GM21423 (cell line): Measurements from ENCODE around the gene NLK.

ENCODE experiments used
- ATAC-seq: cut with Tn5 transposase; IDR thresholded peaks from one replicate; pipeline ENCODE4 v1.9.1; 2021; ENCODE audit warnings: mild to moderate bottlenecking, moderate library complexity; ENCODE audit not compliant: unreplicated experiment

NLK gene

GRCh38 chr17:28110184-28110583 is 67.7 kb downstream of the NLK start:
- no peak for ATAC-seq

- ATAC-seq = no peak
Observed at GRCh38 chr17:28112181-28112580, 69.7 kb downstream of the NLK start.

- ATAC-seq = no peak
Observed at GRCh38 chr17:28112606-28113005, 70.1 kb downstream of the NLK start.

- no peak for ATAC-seq
Observed at GRCh38 chr17:28113269-28113668, 70.8 kb downstream of the NLK start.

GRCh38 chr17:28115046-28115445 is 72.6 kb downstream of the NLK start:
- ATAC-seq = no peak

- no peak for ATAC-seq
Observed at GRCh38 chr17:28117304-28117703, 74.8 kb downstream of the NLK start.

- ATAC-seq = no peak
Observed at GRCh38 chr17:28118362-28118761, 75.9 kb downstream of the NLK start.

- no peak for ATAC-seq
Observed at GRCh38 chr17:28119046-28119445, 76.6 kb downstream of the NLK start.

- no peak for ATAC-seq
Observed at GRCh38 chr17:28119560-28119959, 77.1 kb downstream of the NLK start.

- ATAC-seq = no peak
Observed at GRCh38 chr17:28120766-28121165, 78.3 kb downstream of the NLK start.

- ATAC-seq = no peak
Observed at GRCh38 chr17:28124962-28125361, 82.5 kb downstream of the NLK start.

GRCh38 chr17:28125526-28126378 is 83.3 kb downstream of the NLK start:
- ATAC-seq = no peak

- no peak for ATAC-seq
Observed at GRCh38 chr17:28127196-28127595, 84.7 kb downstream of the NLK start.

- no peak for ATAC-seq
Observed at GRCh38 chr17:28128779-28129178, 86.3 kb downstream of the NLK start.

- no peak for ATAC-seq
Observed at GRCh38 chr17:28130472-28130871, 88.0 kb downstream of the NLK start.

- no peak for ATAC-seq
Observed at GRCh38 chr17:28131599-28131998, 89.1 kb downstream of the NLK start.

GRCh38 chr17:28133562-28133970 is 91.1 kb downstream of the NLK start:
- no peak for ATAC-seq

- ATAC-seq = no peak
Observed at GRCh38 chr17:28136923-28137322, 94.4 kb downstream of the NLK start.

- ATAC-seq = no peak
Observed at GRCh38 chr17:28139822-28140221, 97.3 kb downstream of the NLK start.

- ATAC-seq = no peak
Observed at GRCh38 chr17:28141313-28141712, 98.8 kb downstream of the NLK start.

- no peak for ATAC-seq
Observed at GRCh38 chr17:28141773-28142172, 99.3 kb downstream of the NLK start.

- ATAC-seq = no peak
Observed at GRCh38 chr17:28142305-28142704, 99.8 kb downstream of the NLK start.

- ATAC-seq = no peak
Observed at GRCh38 chr17:28144019-28144418, 101.5 kb downstream of the NLK start.
